K562 (cell line): ENCODE results near the gene GDF2. TPM values are rescaled to one million over a fixed set of nuclear protein-coding genes. Genes with fewer than 3 reads are reported as not detected.

Source experiments
- ATAC-seq: fragments of 200-7000 bp; cut with Tn5 transposase; 3 replicates; pipeline ENCODE4 v1.9.1; 2020; ENCODE audit warnings: moderate library complexity
- BruUV-seq: library from RNA; stranded (reverse); fragments of 400-500 nt; replicated peaks from 2 replicates; lab custom pipeline; 2021; lab: Mats Ljungman, UMichigan
- CTCF ChIA-PET: fragments of 300-600 bp; formaldehyde crosslinking; extraction: SDS; loops from one replicate; lab custom pipeline; 2021; ENCODE audit warnings: low intra/inter-chr PET ratio; lab: Yijun Ruan, JAX
- POLR2A ChIA-PET: fragments of 300-600, 350-650 bp; sonication (Branson Sonifier 250); formaldehyde crosslinking; extraction: SDS; loops from one replicate; lab custom pipeline; 2021; ENCODE audit warnings: antibody characterized with exemption, inconsistent platforms; lab: Yijun Ruan, JAX
- DNase-seq, 4 experiments: peaks; one replicate each; pipeline versions ENCODE4 v3.0.0 to v3.0.0-alpha.2; 2011 to 2018; ENCODE audit warnings: low spot score in 3 of 4, mixed read lengths in 3 of 4; ENCODE audit errors: extremely low read depth in 1 of 4
- FAIRE-seq: peaks from 2 replicates; lab custom pipeline; 2011; peaks lifted over from hg19 to GRCh38; lab: Jason Lieb, UNC
- H2AFZ ChIP-seq: 2 replicates; pipeline ENCODE4 v1.6.0; 2011; ENCODE audit warnings: low read depth, low read length, control low read depth, inconsistent platforms
- H3K27ac ChIP-seq: fragments of 200-600 bp; 3 replicates; pipeline ENCODE4 v1.8.0; 2011; ENCODE audit warnings: low read depth, mild to moderate bottlenecking, control low read depth, inconsistent platforms, low read length, moderate library complexity, mixed read lengths; ENCODE audit errors: extremely low read depth
- H3K27me3 ChIP-seq, 2 experiments: fragments of 300-600 bp in 1 of 2; 2 replicates in 1 of 2; 3 replicates in 1 of 2; pipeline versions ENCODE4 v1.6.0 to v1.8.0; 2011; ENCODE audit warnings: inconsistent platforms in 2 of 2, low read length in 2 of 2, mild to moderate bottlenecking in 1 of 2, mixed read lengths in 1 of 2, moderate library complexity in 1 of 2; ENCODE audit not compliant: control insufficient read depth in 2 of 2, insufficient read depth in 2 of 2
- H3K36me3 ChIP-seq: fragments of 300-600 bp; 3 replicates; pipeline ENCODE4 v1.8.0; 2011; ENCODE audit warnings: mild to moderate bottlenecking, low read length, inconsistent platforms; ENCODE audit not compliant: control insufficient read depth, insufficient read depth
- H3K4me1 ChIP-seq, 2 experiments: fragments of 200-600 bp in 1 of 2; replicated peaks in 1 of 2; 2 replicates in 1 of 2; 3 replicates in 1 of 2; pipeline versions ENCODE4 v1.5.1 to v1.8.0; 2011; ENCODE audit warnings: inconsistent platforms in 2 of 2, low read length in 2 of 2, mild to moderate bottlenecking in 1 of 2, mixed read lengths in 1 of 2, moderate library complexity in 1 of 2; ENCODE audit not compliant: control insufficient read depth in 2 of 2, insufficient read depth in 2 of 2
- H3K4me2 ChIP-seq: 2 replicates; pipeline ENCODE4 v1.6.1; 2011; ENCODE audit warnings: low read length, control low read depth, inconsistent platforms, mixed read lengths; ENCODE audit not compliant: insufficient read depth
- H3K4me3 ChIP-seq: fragments of 200-600 bp; sonication (generic), shearing (Covaris generic); 2 replicates; pipeline ENCODE4 v1.5.1; 2016; ENCODE audit warnings: control low read depth, inconsistent platforms
- H3K79me2 ChIP-seq: fragments of 200-600 bp; 3 replicates; pipeline ENCODE4 v1.8.0; 2011; ENCODE audit warnings: low read length, inconsistent platforms; ENCODE audit not compliant: control insufficient read depth, insufficient read depth
- H3K9ac ChIP-seq, 2 experiments: 2 replicates each; pipeline versions ENCODE4 v1.6.0 to v1.6.1; 2011; ENCODE audit warnings: low read depth in 2 of 2, low read length in 2 of 2, control low read depth in 1 of 2, inconsistent platforms in 1 of 2, mild to moderate bottlenecking in 1 of 2, mixed read lengths in 1 of 2; ENCODE audit not compliant: insufficient read depth in 1 of 2
- H3K9me1 ChIP-seq: one replicate; pipeline ENCODE4 v1.6.0; 2011; ENCODE audit warnings: inconsistent platforms, mild to moderate bottlenecking, low read length, moderate library complexity; ENCODE audit not compliant: control insufficient read depth, insufficient read depth
- H3K9me3 ChIP-seq: replicated peaks from 2 replicates; pipeline ENCODE4 v1.5.1; 2011; ENCODE audit warnings: low read depth, low read length, inconsistent platforms; ENCODE audit not compliant: control insufficient read depth, insufficient read depth
- H4K20me1 ChIP-seq: replicated peaks from 2 replicates; pipeline ENCODE4 v1.6.1; 2011; ENCODE audit warnings: low read length, inconsistent platforms, mixed read lengths; ENCODE audit not compliant: control insufficient read depth, insufficient read depth
- KAT8 ChIP-seq: fragments of 450-650 bp; IDR thresholded peaks from 2 replicates; pipeline ENCODE4 v1.6.1; 2016; ENCODE audit warnings: low read depth, mild to moderate bottlenecking
- ZNF395 ChIP-seq: fragments of 200-800 bp; sonication (Bioruptor generic); IDR thresholded peaks from 2 replicates; pipeline ENCODE4 v1.6.1; 2017; ENCODE audit warnings: missing genetic modification characterization, missing compliant biosample characterization
- WGBS: fragments of 100-300 bp; shearing (Covaris generic); methylation state at CpG from one replicate; pipeline ENCODE4 v1.1.6; 2016; ENCODE audit warnings: low coverage, mixed read lengths; ENCODE audit not compliant: insufficient coverage; ENCODE audit errors: missing lambda C conversion rate; 5-methylcytosine and 5-hydroxymethylcytosine counted together
- in situ Hi-C: fragments of 300-500 bp; cut with MboI; formaldehyde crosslinking; loops from 4 replicates; pipeline ENCODE4 v1.15.0; 2018; ENCODE audit warnings: inconsistent platforms, mixed read lengths
- intact Hi-C: fragments of 100-400 bp; cut with micrococcal nuclease; formaldehyde crosslinking; loops from 2 replicates; pipeline ENCODE4 v1.14.2; 2022
- polyA plus RNA-seq, 8 experiments: library from polyadenylated mRNA; depleted of rRNA in 4 of 8; stranded (reverse) in 5 of 8; unstranded in 3 of 8; fragments of >200 nt; fragmentation: Nextera tagmentation in 2 of 8; fragmentation: Illumina TruSeq in 1 of 8; extraction: Ambion mirVana in 2 of 8; extraction: Trizol in 1 of 8; gene quantifications; 2 replicates each; pipeline versions ENCODE4 v1.2.1 to v1.2.3, GENCODE V29; 2011 to 2014; ENCODE audit warnings: inconsistent platforms in 1 of 8, missing spikeins in 1 of 8
- total RNA-seq, 7 experiments: library from RNA; depleted of rRNA in 6 of 7; stranded (reverse); fragments of >200 nt in 6 of 7; fragmentation: Illumina TruSeq in 2 of 7; extraction: Trizol in 2 of 7; gene quantifications; 2 replicates each; pipeline versions ENCODE4 v1.2.1 to v1.2.3, GENCODE V29; 2011 to 2021; ENCODE audit warnings: low replicate concordance in 1 of 7
- TF ChIP-seq, protein P1 (sequence below): fragments of 250-450 bp; sonication (Bioruptor Pico); IDR thresholded peaks from 2 replicates; pipeline ENCODE4 v1.5.0; 2022; ENCODE audit warnings: mild to moderate bottlenecking
- TF ChIP-seq, protein P2 (sequence below): sonication (generic); formaldehyde crosslinking; IDR thresholded peaks from 2 replicates; pipeline ENCODE4 v1.8.0; 2022; ENCODE audit warnings: mild to moderate bottlenecking, missing genetic modification reagents

The GDF2 gene
- total and polyA plus RNA-seq, 9 of the 15 experiments (the other 6 are each of a cell fraction or from before 2014, with no cell fraction given) = 0.08 to 0.58 (median 0.27) TPM; not detected in 2

DNA sequence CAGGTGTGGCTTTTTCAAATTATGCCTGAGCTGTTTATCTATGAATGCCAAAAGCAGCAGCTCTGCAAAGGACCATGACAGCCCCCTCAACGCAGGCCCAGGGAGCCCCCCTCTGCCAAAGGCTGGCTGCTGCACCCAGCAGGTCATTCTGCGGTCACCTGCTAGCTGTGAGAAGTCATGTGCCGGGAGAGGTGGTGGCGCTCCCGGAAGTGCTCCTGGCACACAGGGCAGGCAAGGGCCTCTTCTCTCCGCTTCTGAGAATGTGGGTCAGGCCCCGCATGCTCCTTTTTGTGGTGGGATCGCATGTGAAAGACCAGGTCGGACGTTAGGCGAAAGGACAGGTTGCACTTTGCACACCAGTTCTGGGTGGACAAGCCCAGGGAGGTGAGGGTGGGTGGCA lies 45.4 kb downstream of the GDF2 start:
- Histone ChIP-seq H3K9me1 (peaks cover 2% of the 10 kb centered on the region), H3K27ac (no peak overlapping the region), H3K9ac (0 out of 4 replicates have a peak overlapping the region, but pooled peaks of 1 of the 2 experiments have one; percentile 10), H3K4me3 (no peak overlapping the region), H4K20me1 (peaks cover 5% of the 10 kb centered on the region), H3K9me3 (no peaks in the 10 kb centered on the region), H3K4me1 (peaks cover 0 to 2% of the 10 kb centered on the region in 2 experiments; a peak in 1 of 5 replicates), H3K27me3 (peaks cover 49 to 81% of the 10 kb centered on the region in 2 experiments), H3K4me2 (no peak overlapping the region), H3K79me2 (no peaks in the 10 kb centered on the region), H3K36me3 (no peaks in the 10 kb centered on the region), H2AFZ (no peak overlapping the region)
- intact Hi-C loops = no loop called here
- TF ChIP-seq KAT8 = no peak
- TF ChIP-seq, protein P1, sequence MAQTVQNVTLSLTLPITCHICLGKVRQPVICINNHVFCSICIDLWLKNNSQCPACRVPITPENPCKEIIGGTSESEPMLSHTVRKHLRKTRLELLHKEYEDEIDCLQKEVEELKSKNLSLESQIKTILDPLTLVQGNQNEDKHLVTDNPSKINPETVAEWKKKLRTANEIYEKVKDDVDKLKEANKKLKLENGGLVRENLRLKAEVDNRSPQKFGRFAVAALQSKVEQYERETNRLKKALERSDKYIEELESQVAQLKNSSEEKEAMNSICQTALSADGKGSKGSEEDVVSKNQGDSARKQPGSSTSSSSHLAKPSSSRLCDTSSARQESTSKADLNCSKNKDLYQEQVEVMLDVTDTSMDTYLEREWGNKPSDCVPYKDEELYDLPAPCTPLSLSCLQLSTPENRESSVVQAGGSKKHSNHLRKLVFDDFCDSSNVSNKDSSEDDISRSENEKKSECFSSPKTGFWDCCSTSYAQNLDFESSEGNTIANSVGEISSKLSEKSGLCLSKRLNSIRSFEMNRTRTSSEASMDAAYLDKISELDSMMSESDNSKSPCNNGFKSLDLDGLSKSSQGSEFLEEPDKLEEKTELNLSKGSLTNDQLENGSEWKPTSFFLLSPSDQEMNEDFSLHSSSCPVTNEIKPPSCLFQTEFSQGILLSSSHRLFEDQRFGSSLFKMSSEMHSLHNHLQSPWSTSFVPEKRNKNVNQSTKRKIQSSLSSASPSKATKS (CRISPR knock-in tag) = no peak
- TF ChIP-seq ZNF395 (CRISPR knock-in tag) = no peak
- TF ChIP-seq, protein P2, sequence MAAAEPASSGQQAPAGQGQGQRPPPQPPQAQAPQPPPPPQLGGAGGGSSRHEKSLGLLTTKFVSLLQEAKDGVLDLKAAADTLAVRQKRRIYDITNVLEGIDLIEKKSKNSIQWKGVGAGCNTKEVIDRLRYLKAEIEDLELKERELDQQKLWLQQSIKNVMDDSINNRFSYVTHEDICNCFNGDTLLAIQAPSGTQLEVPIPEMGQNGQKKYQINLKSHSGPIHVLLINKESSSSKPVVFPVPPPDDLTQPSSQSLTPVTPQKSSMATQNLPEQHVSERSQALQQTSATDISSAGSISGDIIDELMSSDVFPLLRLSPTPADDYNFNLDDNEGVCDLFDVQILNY = no peak
- DNase-seq (no peak), FAIRE-seq (no peak), ATAC-seq (no peak)
- under 1% methylated on average over 11 of the region's 11 CpGs for WGBS
- in situ Hi-C loops = no loop called here
- no TSS peak for BruUV-seq
- CTCF ChIA-PET = no interaction called here
- POLR2A ChIA-PET = interaction anchor here (1.0 to 1.4 kb wide), 2 partner anchors 12 to 108 kb away, joined by 3 to 4 read pairs; no protein-coding TSS in a partner anchor
